ENCODE results near the gene NOL6. TPM values are rescaled to one million over a fixed set of nuclear protein-coding genes. Genes with fewer than 3 reads are reported as not detected.
A peak's percentile ranks its signal among the peaks of the same experiment; 100 is the strongest.

The NOL6 gene
- polyA plus RNA-seq, 2 of the 4 experiments (the other 2 are of a cell fraction): 49.5 to 52.0 TPM

- TF ChIP-seq PBX3 (IDR thresholded peaks at IDR 0.05): no peak
- TF ChIP-seq CTCF (IDR thresholded peaks at IDR 0.05): no peak
These were observed 25.7 kb downstream of the NOL6 start (continued) for GRCh38 chr9:33447799-33448553.

- ATAC-seq (peak; percentile 88 to 92), FAIRE-seq (no peak), DNase-seq (ENCODE audit: low read depth in 1 of 2, low spot score in 1 of 2) (peak; percentile 63 to 80)
- Histone ChIP-seq H3K27ac (peak within 1 kb of the TSS; percentile 43 to 80), H3K9me3 (no peaks in the 10 kb centered on the region), H3K4me3 (peak within 1 kb of the TSS; percentile 42), H3K4me2 (peak within 1 kb of the TSS; percentile 92), H3K4me1 (peaks cover 36% of the 10 kb centered on the region)
- WGBS (ENCODE audit: missing lambda C conversion rate): 3% methylated on average over 26 of the region's 50 CpGs
- CTCF ChIA-PET: interaction anchor here (0.6 to 41.9 kb wide), 12 partner anchors 3 to 218 kb away, joined by 3 to 834 read pairs (median 4); partner anchors contain the start of genes AQP3, AQP7, NFX1 and NOL6
- POLR2A ChIA-PET: interaction anchor here (0.6 to 1.0 kb wide), 3 partner anchors 10 to 77 kb away, joined by 3 to 7 read pairs (median 4); partner anchors contain the start of gene ANKRD18B
- TF ChIP-seq EHF (CRISPR knock-in tag; IDR thresholded peaks at IDR 0.05): no peak
- no peak for TF ChIP-seq TFCP2L1 (CRISPR knock-in tag; IDR thresholded peaks at IDR 0.05)
- TF ChIP-seq FOSL2 (IDR thresholded peaks at IDR 0.05): no peak
- 0 out of 2 replicates have a peak, but pooled peaks have one; percentile 6 for TF ChIP-seq FOSL2 (CRISPR knock-in tag; IDR thresholded peaks at IDR 0.05)
- no peak for TF ChIP-seq HES2 (IDR thresholded peaks at IDR 0.05)
- peak; percentile 14; the same call in 1 of the 2 replicates for TF ChIP-seq POLR2A (IDR thresholded peaks at IDR 0.05; ENCODE audit: low read length)
- TF ChIP-seq E2F6 (IDR thresholded peaks at IDR 0.05; ENCODE audit: borderline replicate concordance, low read depth): no peak
- TF ChIP-seq SMC3 (IDR thresholded peaks at IDR 0.05): peak; percentile 51; the same call in 2 of the 3 replicates
- peak; percentile 51 for TF ChIP-seq CTCF (IDR thresholded peaks at IDR 0.05)
- no peak for TF ChIP-seq EHMT2 (IDR thresholded peaks at IDR 0.05; ENCODE audit: low read depth)
- peak; percentile 4 to 55; a peak in 4 of 5 replicates for TF ChIP-seq RAD21 (conservative IDR thresholded peaks at IDR 0.05 in 1 of 2, IDR thresholded peaks at IDR 0.05 in 1 of 2)
- no peak for TF ChIP-seq RNF2 (IDR thresholded peaks at IDR 0.05; ENCODE audit: borderline replicate concordance, low read depth)
- TF ChIP-seq NPAS2 (CRISPR knock-in tag; IDR thresholded peaks at IDR 0.05; ENCODE audit: borderline replicate concordance): no peak
- TF ChIP-seq RCOR1 (IDR thresholded peaks at IDR 0.05; ENCODE audit: low read depth, low read length): no peak
- no peak for TF ChIP-seq MAZ (IDR thresholded peaks at IDR 0.05; ENCODE audit: borderline replicate concordance, low read depth, low read length)
- TF ChIP-seq ZSCAN20 (CRISPR knock-in tag; IDR thresholded peaks at IDR 0.05): no peak
- no peak for TF ChIP-seq KDM5A (IDR thresholded peaks at IDR 0.05)
- TF ChIP-seq, protein P1, sequence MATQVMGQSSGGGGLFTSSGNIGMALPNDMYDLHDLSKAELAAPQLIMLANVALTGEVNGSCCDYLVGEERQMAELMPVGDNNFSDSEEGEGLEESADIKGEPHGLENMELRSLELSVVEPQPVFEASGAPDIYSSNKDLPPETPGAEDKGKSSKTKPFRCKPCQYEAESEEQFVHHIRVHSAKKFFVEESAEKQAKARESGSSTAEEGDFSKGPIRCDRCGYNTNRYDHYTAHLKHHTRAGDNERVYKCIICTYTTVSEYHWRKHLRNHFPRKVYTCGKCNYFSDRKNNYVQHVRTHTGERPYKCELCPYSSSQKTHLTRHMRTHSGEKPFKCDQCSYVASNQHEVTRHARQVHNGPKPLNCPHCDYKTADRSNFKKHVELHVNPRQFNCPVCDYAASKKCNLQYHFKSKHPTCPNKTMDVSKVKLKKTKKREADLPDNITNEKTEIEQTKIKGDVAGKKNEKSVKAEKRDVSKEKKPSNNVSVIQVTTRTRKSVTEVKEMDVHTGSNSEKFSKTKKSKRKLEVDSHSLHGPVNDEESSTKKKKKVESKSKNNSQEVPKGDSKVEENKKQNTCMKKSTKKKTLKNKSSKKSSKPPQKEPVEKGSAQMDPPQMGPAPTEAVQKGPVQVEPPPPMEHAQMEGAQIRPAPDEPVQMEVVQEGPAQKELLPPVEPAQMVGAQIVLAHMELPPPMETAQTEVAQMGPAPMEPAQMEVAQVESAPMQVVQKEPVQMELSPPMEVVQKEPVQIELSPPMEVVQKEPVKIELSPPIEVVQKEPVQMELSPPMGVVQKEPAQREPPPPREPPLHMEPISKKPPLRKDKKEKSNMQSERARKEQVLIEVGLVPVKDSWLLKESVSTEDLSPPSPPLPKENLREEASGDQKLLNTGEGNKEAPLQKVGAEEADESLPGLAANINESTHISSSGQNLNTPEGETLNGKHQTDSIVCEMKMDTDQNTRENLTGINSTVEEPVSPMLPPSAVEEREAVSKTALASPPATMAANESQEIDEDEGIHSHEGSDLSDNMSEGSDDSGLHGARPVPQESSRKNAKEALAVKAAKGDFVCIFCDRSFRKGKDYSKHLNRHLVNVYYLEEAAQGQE (IDR thresholded peaks at IDR 0.05): no peak
- no peak for TF ChIP-seq HOXB5 (CRISPR knock-in tag; IDR thresholded peaks at IDR 0.05)
- TF ChIP-seq ZNF302 (CRISPR knock-in tag; IDR thresholded peaks at IDR 0.05): no peak
- no peak for TF ChIP-seq FOXS1 (CRISPR knock-in tag; IDR thresholded peaks at IDR 0.05)
- no peak for TF ChIP-seq NR3C1 (IDR thresholded peaks at IDR 0.05)
- TF ChIP-seq RFX5 (IDR thresholded peaks at IDR 0.05): no peak
- TF ChIP-seq MAX (IDR thresholded peaks at IDR 0.05): peak; percentile 19; the same call in 1 of the 2 replicates
- TF ChIP-seq MAFK (IDR thresholded peaks at IDR 0.05; ENCODE audit: partially characterized antibody): no peak
These were observed 26.6 kb downstream of the NOL6 start, which contains the start of gene AQP3 for GRCh38 chr9:33446946-33447798. Gene AQP3 (minus strand): TSS chr9:33447593. CDS start chr9:33447530, 63 bp downstream.
